Astrocyte of the spinal cord (primary cell): ENCODE results near the gene ZNF808.
"Not testable (repeated sequence)": the region's sequence is repeated elsewhere in the genome, so short reads cannot be mapped to it uniquely, and the experiment has no call there.

Experiments
- DNase-seq: peaks from one replicate; pipeline ENCODE4 v3.0.0; 2011; ENCODE audit warnings: low read depth, low spot score
- H3K4me3 ChIP-seq: 2 replicates; pipeline ENCODE4 v1.5.1; 2011; ENCODE audit warnings: low read depth, mild to moderate bottlenecking, low read length, moderate library complexity
- CTCF ChIP-seq: IDR thresholded peaks from 2 replicates; pipeline ENCODE4 v1.5.1; 2012; ENCODE audit warnings: low read depth, mild to moderate bottlenecking, low read length, inconsistent platforms
- in situ Hi-C: cut with HindIII; loops from 2 replicates; pipeline ENCODE4 v1.10.0; 2017; ENCODE audit warnings: low sequenced_read_pairs

ZNF808 gene

GRCh38 chr19:52522551-52522950, 4.9 kb upstream of the ZNF808 start:
- DNase-seq = no peak
- no peak for TF ChIP-seq CTCF
- H3K4me3 ChIP-seq = no peak overlapping the region
- in situ Hi-C loops = no loop called here

- no peak overlapping the region for H3K4me3 ChIP-seq
- no peak for DNase-seq
- no peak for TF ChIP-seq CTCF
- in situ Hi-C loops = no loop called here
These were observed 3.4 kb upstream of the ZNF808 start for GRCh38 chr19:52524086-52524485.

- peak; percentile 0 for DNase-seq
- in situ Hi-C loops = no loop called here
- TF ChIP-seq CTCF = no peak
- H3K4me3 ChIP-seq = peak overlapping the region; percentile 85
These were observed 486 bp downstream of the ZNF808 start for GRCh38 chr19:52527956-52528351.

- DNase-seq = no peak
- in situ Hi-C loops = no loop called here
- no peak overlapping the region for H3K4me3 ChIP-seq
- no peak for TF ChIP-seq CTCF
These were observed 5.0 kb downstream of the ZNF808 start for GRCh38 chr19:52532480-52532879.

- in situ Hi-C loops = no loop called here
- no peak overlapping the region for H3K4me3 ChIP-seq
- no peak for TF ChIP-seq CTCF
- no peak for DNase-seq
These were observed 6.4 kb downstream of the ZNF808 start for GRCh38 chr19:52533901-52534300.

GRCh38 chr19:52535385-52535770, 7.9 kb downstream of the ZNF808 start:
- DNase-seq, in situ Hi-C loops: not testable (repeated sequence)
- H3K4me3 ChIP-seq = peak overlapping the region; percentile 59

- H3K4me3 ChIP-seq = peak overlapping the region; percentile 59
- peak; percentile 6 for TF ChIP-seq CTCF
- in situ Hi-C loops = no loop called here
- peak; percentile 82 for DNase-seq
These were observed 8.4 kb downstream of the ZNF808 start for GRCh38 chr19:52535771-52536447.
